Measurements from ENCODE around the gene PFKP. TPM values are rescaled to one million over a fixed set of nuclear protein-coding genes. Genes with fewer than 3 reads are reported as not detected.

Gene PFKP
- total and polyA plus RNA-seq, 2 experiments from 2014 or later: 24.6 to 48.9 TPM

- H3K4me2 ChIP-seq: no peak overlapping the region
- H3K79me2 ChIP-seq: no peaks in the 10 kb centered on the region
- H3K4me1 ChIP-seq (ENCODE audit: insufficient read depth): peaks cover 20% of the 10 kb centered on the region
- H3K27ac ChIP-seq: no peak overlapping the region
- H4K20me1 ChIP-seq (ENCODE audit: insufficient read depth, poor library complexity, severe bottlenecking): no peaks in the 10 kb centered on the region
- no peaks in the 10 kb centered on the region for H3K36me3 ChIP-seq (replicated peaks; ENCODE audit: insufficient read depth, low read depth)
- DNase-seq (ENCODE audit: low spot score): no peak
- no peaks in the 10 kb centered on the region for H3K9me3 ChIP-seq (ENCODE audit: low read depth)
- H3K4me3 ChIP-seq: no peak overlapping the region
- H2AFZ ChIP-seq: no peak overlapping the region
- H3K27me3 ChIP-seq: no peaks in the 10 kb centered on the region
- TF ChIP-seq EZH2 (IDR thresholded peaks at IDR 0.05; ENCODE audit: borderline replicate concordance) (no peak), EZH2phosphoT487 (IDR thresholded peaks at IDR 0.05; ENCODE audit: low read depth, severe bottlenecking, unreplicated experiment) (no peak)
- TF ChIP-seq, protein P1, sequence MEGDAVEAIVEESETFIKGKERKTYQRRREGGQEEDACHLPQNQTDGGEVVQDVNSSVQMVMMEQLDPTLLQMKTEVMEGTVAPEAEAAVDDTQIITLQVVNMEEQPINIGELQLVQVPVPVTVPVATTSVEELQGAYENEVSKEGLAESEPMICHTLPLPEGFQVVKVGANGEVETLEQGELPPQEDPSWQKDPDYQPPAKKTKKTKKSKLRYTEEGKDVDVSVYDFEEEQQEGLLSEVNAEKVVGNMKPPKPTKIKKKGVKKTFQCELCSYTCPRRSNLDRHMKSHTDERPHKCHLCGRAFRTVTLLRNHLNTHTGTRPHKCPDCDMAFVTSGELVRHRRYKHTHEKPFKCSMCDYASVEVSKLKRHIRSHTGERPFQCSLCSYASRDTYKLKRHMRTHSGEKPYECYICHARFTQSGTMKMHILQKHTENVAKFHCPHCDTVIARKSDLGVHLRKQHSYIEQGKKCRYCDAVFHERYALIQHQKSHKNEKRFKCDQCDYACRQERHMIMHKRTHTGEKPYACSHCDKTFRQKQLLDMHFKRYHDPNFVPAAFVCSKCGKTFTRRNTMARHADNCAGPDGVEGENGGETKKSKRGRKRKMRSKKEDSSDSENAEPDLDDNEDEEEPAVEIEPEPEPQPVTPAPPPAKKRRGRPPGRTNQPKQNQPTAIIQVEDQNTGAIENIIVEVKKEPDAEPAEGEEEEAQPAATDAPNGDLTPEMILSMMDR (IDR thresholded peaks at IDR 0.05; ENCODE audit: poor library complexity): no peak
- WGBS (ENCODE audit: low lambda C conversion rate, missing lambda C conversion rate): 90% methylated on average over 10 of the region's 10 CpGs
- no peaks in the 10 kb centered on the region for H3K9me2 ChIP-seq (replicated peaks; ENCODE audit: insufficient read depth)
Observed at GRCh38 chr10:3042589-3042988, 24.8 kb upstream of the PFKP start.

DNA sequence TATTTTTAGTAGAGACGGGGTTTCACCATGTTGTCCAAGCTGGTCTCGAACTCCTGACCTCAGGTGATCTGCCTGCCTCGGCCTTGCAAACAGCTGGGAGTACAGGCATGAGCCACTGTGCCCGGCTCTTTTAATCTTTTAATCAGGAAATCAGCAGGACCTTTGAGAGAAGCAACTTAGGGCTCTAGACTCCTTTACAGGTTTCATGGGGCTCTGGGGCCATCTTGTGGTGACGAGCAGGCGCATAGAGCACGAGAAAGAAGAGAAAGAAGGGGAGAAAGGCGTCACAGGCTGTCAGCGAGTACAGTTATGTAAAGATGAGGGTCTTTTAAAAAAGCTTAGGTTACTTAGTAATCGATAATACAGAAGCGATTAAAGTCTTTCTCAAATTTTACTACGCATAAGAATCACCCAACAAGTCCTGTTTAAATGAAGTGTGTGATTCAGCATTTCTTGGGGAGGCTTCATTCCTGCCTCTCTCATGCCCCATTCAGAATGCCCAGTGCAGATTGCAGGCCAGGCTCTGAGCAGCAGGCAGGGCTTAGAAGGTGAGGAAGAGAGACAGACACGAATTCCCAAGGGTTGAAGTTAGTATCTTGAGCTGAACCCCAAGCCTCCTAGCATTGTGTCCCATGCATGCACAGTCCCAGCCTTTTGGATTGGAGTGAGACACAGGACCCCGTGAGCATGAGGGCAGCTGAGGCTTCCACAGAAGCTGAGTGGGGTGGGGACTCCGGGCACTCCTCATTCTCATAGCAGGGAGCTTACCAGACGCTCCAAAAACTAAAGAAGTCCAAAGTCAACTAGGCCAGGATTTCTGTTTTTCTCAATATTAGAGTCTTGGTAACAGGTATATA is 23.6 kb upstream of the PFKP start:
- Histone ChIP-seq H3K36me3 (replicated peaks; ENCODE audit: insufficient read depth, low read depth) (no peaks in the 10 kb centered on the region), H3K27me3 (no peaks in the 10 kb centered on the region), H3K79me2 (no peaks in the 10 kb centered on the region), H2AFZ (no peak overlapping the region), H3K4me2 (no peak overlapping the region), H3K9me2 (replicated peaks; ENCODE audit: insufficient read depth) (no peaks in the 10 kb centered on the region), H3K27ac (no peak overlapping the region), H3K4me1 (ENCODE audit: insufficient read depth) (peaks cover 20% of the 10 kb centered on the region), H3K9me3 (ENCODE audit: low read depth) (no peaks in the 10 kb centered on the region), H4K20me1 (ENCODE audit: insufficient read depth, poor library complexity, severe bottlenecking) (no peaks in the 10 kb centered on the region), H3K4me3 (no peak overlapping the region)
- TF ChIP-seq, protein P1 (IDR thresholded peaks at IDR 0.05; ENCODE audit: poor library complexity): peak; percentile 87
- TF ChIP-seq EZH2phosphoT487 (IDR thresholded peaks at IDR 0.05; ENCODE audit: low read depth, severe bottlenecking, unreplicated experiment): no peak
- DNase-seq (ENCODE audit: low spot score): peak; percentile 83
- WGBS (ENCODE audit: low lambda C conversion rate, missing lambda C conversion rate): 25% methylated on average over 16 of the region's 16 CpGs

DNA sequence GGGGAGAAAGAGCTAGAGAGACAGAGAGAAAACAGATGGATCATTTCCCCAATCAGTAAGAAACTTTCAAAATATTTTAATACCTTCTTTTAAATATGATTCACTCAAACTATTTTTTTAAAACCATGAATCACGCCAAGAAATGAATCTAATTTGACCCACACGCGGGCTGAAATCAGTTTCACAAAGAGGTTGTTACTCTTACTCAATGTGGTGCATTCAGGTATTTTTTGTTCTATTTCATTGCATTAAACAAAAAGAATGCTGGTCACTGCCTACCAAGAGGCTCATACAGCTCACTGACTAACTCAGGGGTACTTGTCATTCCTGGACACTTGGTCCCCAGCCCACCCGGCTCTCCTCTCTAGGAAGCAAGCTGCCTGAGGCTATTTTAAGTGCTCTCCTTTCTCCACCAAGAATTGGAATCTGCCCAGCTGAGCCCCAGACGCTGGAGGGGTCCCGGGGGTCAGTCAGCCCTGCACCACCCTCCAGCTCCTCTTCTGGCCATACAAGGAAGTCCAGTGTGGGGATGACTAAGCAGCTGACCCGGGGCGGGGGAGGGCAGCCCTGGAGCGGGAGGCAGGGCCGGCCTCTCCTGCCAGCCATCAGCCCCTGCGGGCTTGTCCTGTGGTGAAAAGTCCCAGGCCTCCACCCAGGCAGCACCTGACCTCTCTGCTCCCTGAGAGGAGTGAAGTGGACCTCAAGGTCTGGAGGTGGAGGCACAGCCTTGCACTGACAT is 21.7 kb upstream of the PFKP start:
- Histone ChIP-seq H3K9me2 (replicated peaks; ENCODE audit: insufficient read depth) (no peaks in the 10 kb centered on the region), H3K27ac (peak overlapping the region; percentile 45), H3K4me2 (peak overlapping the region; percentile 43), H3K4me1 (ENCODE audit: insufficient read depth) (peaks cover 20% of the 10 kb centered on the region), H3K36me3 (replicated peaks; ENCODE audit: insufficient read depth, low read depth) (no peaks in the 10 kb centered on the region), H4K20me1 (ENCODE audit: insufficient read depth, poor library complexity, severe bottlenecking) (no peaks in the 10 kb centered on the region), H3K79me2 (no peaks in the 10 kb centered on the region), H3K9me3 (ENCODE audit: low read depth) (no peaks in the 10 kb centered on the region), H3K27me3 (no peaks in the 10 kb centered on the region), H2AFZ (peak overlapping the region; percentile 9), H3K4me3 (no peak overlapping the region)
- DNase-seq (ENCODE audit: low spot score): peak; percentile 68
- 39% methylated on average over 11 of the region's 11 CpGs for WGBS (ENCODE audit: low lambda C conversion rate, missing lambda C conversion rate)
- TF ChIP-seq, protein P1 (IDR thresholded peaks at IDR 0.05; ENCODE audit: poor library complexity): no peak
- no peak for TF ChIP-seq EZH2 (IDR thresholded peaks at IDR 0.05; ENCODE audit: borderline replicate concordance)
